Heart left ventricle (tissue), 13 donors: ENCODE results near the gene DIAPH2.

Source experiments
- CTCF ChIP-seq, 12 donors: fragments of 200-600 bp; sonication (generic) in 4 of 12; IDR thresholded peaks; one replicate each; pipeline versions ENCODE4 v1.5.0 to v1.8.0; 2018 to 2022; ENCODE audit warnings: antibody characterized with exemption in 12 of 12, mild to moderate bottlenecking in 5 of 12
- POLR2A ChIP-seq, 2 donors: fragments of 450-650 bp; IDR thresholded peaks; one replicate each; pipeline ENCODE4 v1.6.1; 2017; ENCODE audit warnings: antibody characterized with exemption in 2 of 2, mild to moderate bottlenecking in 2 of 2, moderate library complexity in 2 of 2
- donor health status: ischemic (EF 13 %, LVEDD 7.1; RV severe dilation, severe dysfunction).
- donor health status: DM: no; HTN: yes; CAD: no.
- donor health status: DM: no; HTN: no; CAD: no.
- donor health status: ischemic (EF 25% LVEDD 6.9; RV normal size, moderate dysfunction).
- donor health status: ischemic (EF 25% LVEDD 5.7; RV mildly dilated, moderate dysfunction).
- donor health status: ischemic (EF 35%, LVEDD 5.7; RV mildly dilated, moderate dysfunction).
- donor health status: nonischemic (EF 11% LVEDD 7.7; RV severe dilation, severe dysfunction).
- donor health status: DM: yes; HTN: yes; CAD: no.
- donor health status: PGD.
- donor health status: ischemic (EF 29% LVEDD 5.4; RV normal size, mild dysfunction).
- donor health status: nonischemic (EF 23%, LVEDD 6.1; RV moderate dilation, normal function).

- TF ChIP-seq CTCF (IDR thresholded peaks at IDR 0.05): no peak
- TF ChIP-seq POLR2A (IDR thresholded peaks at IDR 0.05): no peak
Measured at GRCh38 chrX:97006167-97006566, 321.5 kb downstream of the DIAPH2 start.
